ENCODE measurements around the gene PHF3.

Gene PHF3

GRCh38 chr6:63672582-63673129 is 37.1 kb downstream of the PHF3 start:
- Mint-ChIP-seq H3K4me1 (no peaks in the 10 kb centered on the region), H3K9me3 (peaks cover 2% of the 10 kb centered on the region), H3K4me3 (no peak overlapping the region), H3K36me3 (ENCODE audit: low read depth) (peaks cover 37% of the 10 kb centered on the region), H3K27ac (no peak overlapping the region), H3K27me3 (ENCODE audit: low read depth) (no peaks in the 10 kb centered on the region)
- TF ChIP-seq CTCF (IDR thresholded peaks at IDR 0.05; ENCODE audit: unreplicated experiment in 3 of 3): no peak

- no peaks in the 10 kb centered on the region for H3K4me1 Mint-ChIP-seq
- H3K36me3 Mint-ChIP-seq (ENCODE audit: low read depth): peaks cover 38% of the 10 kb centered on the region
- no peak for TF ChIP-seq CTCF (IDR thresholded peaks at IDR 0.05; ENCODE audit: unreplicated experiment in 3 of 3)
- H3K9me3 Mint-ChIP-seq: peaks cover 2% of the 10 kb centered on the region
- no peak overlapping the region for H3K4me3 Mint-ChIP-seq
- no peak overlapping the region for H3K27ac Mint-ChIP-seq
- no peaks in the 10 kb centered on the region for H3K27me3 Mint-ChIP-seq (ENCODE audit: low read depth)
These were observed 38.1 kb downstream of the PHF3 start for GRCh38 chr6:63673692-63674091.

- Mint-ChIP-seq H3K36me3 (ENCODE audit: low read depth) (peaks cover 40% of the 10 kb centered on the region), H3K27me3 (ENCODE audit: low read depth) (no peaks in the 10 kb centered on the region), H3K4me3 (no peak overlapping the region), H3K4me1 (no peaks in the 10 kb centered on the region), H3K27ac (no peak overlapping the region), H3K9me3 (peaks cover 2% of the 10 kb centered on the region)
- no peak for TF ChIP-seq CTCF (IDR thresholded peaks at IDR 0.05; ENCODE audit: unreplicated experiment in 3 of 3)
These were observed 39.0 kb downstream of the PHF3 start for GRCh38 chr6:63674635-63675034.

GRCh38 chr6:63675138-63675537 is 39.5 kb downstream of the PHF3 start:
- Mint-ChIP-seq H3K36me3 (ENCODE audit: low read depth) (peaks cover 41% of the 10 kb centered on the region), H3K27me3 (ENCODE audit: low read depth) (no peaks in the 10 kb centered on the region), H3K27ac (no peak overlapping the region), H3K9me3 (peaks cover 2% of the 10 kb centered on the region), H3K4me1 (no peaks in the 10 kb centered on the region), H3K4me3 (no peak overlapping the region)
- TF ChIP-seq CTCF (IDR thresholded peaks at IDR 0.05; ENCODE audit: unreplicated experiment in 3 of 3): no peak

- H3K36me3 Mint-ChIP-seq (ENCODE audit: low read depth): peaks cover 46% of the 10 kb centered on the region
- no peak for TF ChIP-seq CTCF (IDR thresholded peaks at IDR 0.05; ENCODE audit: unreplicated experiment in 3 of 3)
- H3K27ac Mint-ChIP-seq: no peak overlapping the region
- no peaks in the 10 kb centered on the region for H3K4me1 Mint-ChIP-seq
- H3K27me3 Mint-ChIP-seq (ENCODE audit: low read depth): no peaks in the 10 kb centered on the region
- H3K4me3 Mint-ChIP-seq: no peak overlapping the region
- no peaks in the 10 kb centered on the region for H3K9me3 Mint-ChIP-seq
These were observed 41.0 kb downstream of the PHF3 start for GRCh38 chr6:63676412-63677114.

GRCh38 chr6:63677282-63677681 is 41.7 kb downstream of the PHF3 start:
- H3K4me1 Mint-ChIP-seq: no peaks in the 10 kb centered on the region
- H3K27me3 Mint-ChIP-seq (ENCODE audit: low read depth): no peaks in the 10 kb centered on the region
- TF ChIP-seq CTCF (IDR thresholded peaks at IDR 0.05; ENCODE audit: unreplicated experiment in 3 of 3): no peak

More at GRCh38 chr6:63677282-63677681, 41.7 kb downstream of the PHF3 start:
- Mint-ChIP-seq H3K9me3 (no peaks in the 10 kb centered on the region), H3K36me3 (ENCODE audit: low read depth) (peaks cover 41% of the 10 kb centered on the region), H3K4me3 (no peak overlapping the region), H3K27ac (no peak overlapping the region)

Measured in nephron (organoid).